T-helper 2 cell treated with Interferon-gamma antibody and Interleukin-4, amounts not matched to agents 5 μg/mL and 100 μg/mL, for 36 hours (primary cell): ENCODE results near the gene RAB4B.
"Not testable (repeated sequence)": the region's sequence is repeated elsewhere in the genome, so short reads cannot be mapped to it uniquely, and the experiment has no call there.

ENCODE experiments used
- DNase-seq: peaks from one replicate; pipeline ENCODE4 v3.0.0; 2021; ENCODE audit warnings: low spot score
- H3K27ac Mint-ChIP-seq: one replicate; pipeline ENCODE4 v1.8.0; 2021; ENCODE audit warnings: mild to moderate bottlenecking, mixed read lengths
- H3K27me3 Mint-ChIP-seq: one replicate; pipeline ENCODE4 v1.8.0; 2021; ENCODE audit warnings: low read depth, mixed read lengths
- H3K36me3 Mint-ChIP-seq: one replicate; pipeline ENCODE4 v1.8.0; 2021; ENCODE audit warnings: low read depth, mixed read lengths
- H3K4me1 Mint-ChIP-seq: one replicate; pipeline ENCODE4 v1.8.0; 2021; ENCODE audit warnings: low read depth, mixed read lengths
- H3K4me3 Mint-ChIP-seq: one replicate; pipeline ENCODE4 v1.8.0; 2022; ENCODE audit warnings: mild to moderate bottlenecking, moderate library complexity, mixed read lengths
- H3K9me3 Mint-ChIP-seq: one replicate; pipeline ENCODE4 v1.8.0; 2021; ENCODE audit warnings: mixed read lengths

Gene RAB4B

DNA sequence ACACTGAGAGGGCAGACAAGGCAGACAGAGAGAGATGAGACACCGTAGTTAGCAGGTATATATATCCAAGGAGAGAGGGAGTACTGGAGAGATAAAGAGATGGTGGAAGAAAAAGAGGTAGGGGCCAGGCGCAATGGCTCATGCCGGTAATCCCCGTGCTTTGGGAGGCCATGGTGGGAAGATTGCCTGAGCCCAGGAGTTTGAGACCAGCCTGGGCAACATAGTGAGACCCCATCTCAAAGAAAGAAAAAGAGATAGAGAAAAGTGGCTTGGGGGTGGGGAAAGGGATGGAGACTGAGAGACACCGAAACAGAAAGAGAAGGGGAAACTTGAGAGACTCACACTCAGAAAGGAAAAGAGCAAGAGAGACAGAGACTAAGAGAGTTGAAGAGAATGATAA lies 2.5 kb downstream of the RAB4B start:
- peaks cover 37% of the 10 kb centered on the region for H3K4me1 Mint-ChIP-seq
- no peak for DNase-seq
- peak overlapping the region; percentile 57 for H3K27ac Mint-ChIP-seq
- no peak overlapping the region for H3K4me3 Mint-ChIP-seq
- no peaks in the 10 kb centered on the region for H3K9me3 Mint-ChIP-seq
- peaks cover 34% of the 10 kb centered on the region for H3K36me3 Mint-ChIP-seq
- no peaks in the 10 kb centered on the region for H3K27me3 Mint-ChIP-seq

DNA sequence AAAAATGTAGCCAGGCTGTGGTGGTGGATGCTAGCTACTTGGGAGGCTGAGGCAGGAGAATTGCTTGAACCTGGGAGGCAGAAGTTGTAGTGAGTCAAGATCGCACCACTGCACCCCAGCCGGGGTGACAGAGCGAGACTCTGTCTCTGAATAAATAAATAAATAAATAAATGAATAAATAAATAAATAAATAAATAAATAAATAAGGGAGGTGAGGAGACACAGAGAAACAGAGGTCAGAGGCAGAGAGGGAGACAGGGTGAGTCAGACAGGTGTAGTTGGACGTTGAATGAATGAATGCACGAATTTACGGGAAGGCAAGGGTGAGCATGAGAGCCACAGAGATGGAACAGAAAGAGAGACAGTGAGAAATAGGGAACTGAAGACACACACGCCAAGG lies 3.1 kb downstream of the RAB4B start:
- H3K9me3 Mint-ChIP-seq: no peaks in the 10 kb centered on the region
- H3K36me3 Mint-ChIP-seq: peaks cover 33% of the 10 kb centered on the region
- H3K27me3 Mint-ChIP-seq: no peaks in the 10 kb centered on the region
- H3K4me3 Mint-ChIP-seq: no peak overlapping the region
- DNase-seq: no peak
- peak overlapping the region; percentile 63 for H3K27ac Mint-ChIP-seq
- peaks cover 35% of the 10 kb centered on the region for H3K4me1 Mint-ChIP-seq

DNA sequence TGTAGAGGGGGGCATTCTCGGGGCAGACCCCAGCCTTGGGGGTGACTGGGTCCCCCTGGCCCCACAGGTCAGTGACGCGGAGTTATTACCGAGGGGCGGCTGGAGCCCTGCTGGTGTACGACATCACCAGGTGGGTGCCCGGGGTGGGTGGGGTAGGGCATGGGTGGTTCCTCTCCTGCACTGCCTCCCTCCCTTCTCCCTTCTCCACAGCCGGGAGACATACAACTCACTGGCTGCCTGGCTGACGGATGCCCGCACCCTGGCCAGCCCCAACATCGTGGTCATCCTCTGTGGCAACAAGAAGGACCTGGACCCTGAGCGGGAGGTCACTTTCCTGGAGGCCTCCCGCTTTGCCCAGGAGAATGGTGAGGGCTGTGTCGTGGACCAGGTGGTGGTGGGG lies 5.7 kb downstream of the RAB4B start:
- Mint-ChIP-seq H3K36me3 (peaks cover 35% of the 10 kb centered on the region), H3K9me3 (no peaks in the 10 kb centered on the region), H3K27me3 (no peaks in the 10 kb centered on the region), H3K4me3 (no peak overlapping the region), H3K4me1 (peaks cover 20% of the 10 kb centered on the region), H3K27ac (no peak overlapping the region)
- DNase-seq: no peak

DNA sequence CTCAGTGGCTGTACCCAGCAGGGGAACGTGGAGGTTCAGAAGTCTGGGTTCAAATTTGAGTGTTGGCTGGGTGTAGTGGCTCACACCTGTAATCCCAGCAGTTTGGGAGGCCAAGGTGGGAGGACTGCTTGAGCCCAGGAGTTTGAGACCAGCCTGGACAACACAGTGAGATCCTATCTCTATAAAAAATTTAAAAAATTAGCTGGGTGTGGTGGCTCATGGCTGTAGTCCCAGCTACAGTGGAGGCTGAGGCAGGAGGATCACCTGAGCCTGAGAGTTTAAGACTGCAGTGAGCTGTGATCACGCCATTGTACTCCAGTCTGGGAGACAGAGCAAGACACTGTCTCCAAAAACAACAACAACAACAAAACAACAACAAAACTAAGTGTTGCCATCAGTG lies 6.1 kb downstream of the RAB4B start:
- H3K36me3 Mint-ChIP-seq: peaks cover 35% of the 10 kb centered on the region

DNA sequence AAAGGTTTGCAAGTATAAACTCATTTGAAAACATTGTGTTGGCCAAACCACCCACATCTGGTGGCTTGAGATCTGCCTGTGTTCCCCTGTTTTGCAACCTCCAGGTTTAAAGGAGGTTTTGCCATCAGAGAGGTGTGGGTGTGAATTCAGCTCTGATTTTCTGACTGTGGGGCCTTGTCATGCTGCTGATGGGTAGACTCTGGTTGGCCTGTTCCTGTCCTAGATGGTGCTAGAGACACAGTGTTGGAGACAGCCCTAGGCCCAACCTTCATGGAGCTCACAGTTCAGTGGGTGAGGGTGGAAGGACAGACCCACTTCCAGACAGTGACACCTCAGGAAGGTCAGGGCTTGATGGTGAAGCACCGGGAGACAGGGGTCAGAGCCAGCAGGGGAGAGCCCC lies 7.5 kb downstream of the RAB4B start:
- Mint-ChIP-seq H3K4me3 (no peak overlapping the region), H3K27ac (peak overlapping the region; percentile 41), H3K4me1 (peaks cover 9% of the 10 kb centered on the region), H3K9me3 (no peaks in the 10 kb centered on the region), H3K27me3 (no peaks in the 10 kb centered on the region), H3K36me3 (peaks cover 35% of the 10 kb centered on the region)
- DNase-seq: no peak

More for the DNA sequence above, 6.1 kb downstream of the RAB4B start:
- H3K9me3 Mint-ChIP-seq, H3K27ac Mint-ChIP-seq, DNase-seq, H3K27me3 Mint-ChIP-seq, H3K4me3 Mint-ChIP-seq: not testable (repeated sequence)
- H3K4me1 Mint-ChIP-seq: peaks cover 16% of the 10 kb centered on the region

DNA sequence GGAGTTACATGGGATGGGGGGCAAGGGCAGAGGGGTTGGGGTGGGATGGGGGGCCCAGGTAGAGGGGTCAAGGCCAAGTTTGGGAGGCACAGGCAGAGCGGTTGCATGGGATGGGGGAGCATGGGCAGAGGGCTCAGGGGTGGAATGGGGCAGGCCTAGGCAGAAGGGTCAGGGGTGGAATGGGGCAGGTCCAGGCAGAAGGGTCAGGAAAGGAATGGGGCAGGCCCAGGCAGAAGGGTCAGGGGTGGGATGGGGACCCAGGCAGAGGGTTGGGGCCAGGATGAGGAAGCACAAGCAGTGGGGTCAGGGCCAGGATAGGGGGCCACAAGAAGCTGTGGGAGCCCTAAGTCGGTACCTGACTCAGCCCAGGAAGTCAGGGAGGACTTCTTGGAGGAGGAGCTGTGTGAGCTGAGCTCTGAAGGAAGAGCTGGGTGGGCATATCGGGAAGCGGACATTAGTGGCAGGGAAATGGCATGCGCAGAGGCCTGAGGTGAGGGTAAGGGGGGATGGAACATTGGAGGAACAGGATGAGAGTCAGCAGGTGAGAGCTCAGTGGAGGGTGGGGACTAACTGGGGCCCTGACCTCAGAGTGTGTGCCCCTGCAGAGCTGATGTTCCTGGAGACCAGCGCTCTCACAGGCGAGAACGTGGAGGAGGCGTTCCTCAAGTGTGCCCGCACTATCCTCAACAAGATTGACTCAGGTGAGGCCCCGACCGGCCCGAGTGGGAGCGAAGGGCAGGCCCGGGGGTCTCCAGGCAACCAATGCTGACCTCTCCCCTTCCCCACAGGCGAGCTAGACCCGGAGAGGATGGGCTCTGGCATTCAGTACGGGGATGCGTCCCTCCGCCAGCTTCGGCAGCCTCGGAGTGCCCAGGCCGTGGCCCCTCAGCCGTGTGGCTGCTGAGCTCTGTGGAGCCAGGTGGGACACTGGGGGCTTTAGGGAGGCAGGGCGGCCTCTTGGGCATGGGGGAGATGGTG lies 8.3 kb downstream of the RAB4B start:
- Mint-ChIP-seq H3K4me3 (no peak overlapping the region), H3K27me3 (no peaks in the 10 kb centered on the region), H3K4me1 (peaks cover 6% of the 10 kb centered on the region), H3K9me3 (no peaks in the 10 kb centered on the region), H3K36me3 (peaks cover 33% of the 10 kb centered on the region), H3K27ac (no peak overlapping the region)
- no peak for DNase-seq

DNA sequence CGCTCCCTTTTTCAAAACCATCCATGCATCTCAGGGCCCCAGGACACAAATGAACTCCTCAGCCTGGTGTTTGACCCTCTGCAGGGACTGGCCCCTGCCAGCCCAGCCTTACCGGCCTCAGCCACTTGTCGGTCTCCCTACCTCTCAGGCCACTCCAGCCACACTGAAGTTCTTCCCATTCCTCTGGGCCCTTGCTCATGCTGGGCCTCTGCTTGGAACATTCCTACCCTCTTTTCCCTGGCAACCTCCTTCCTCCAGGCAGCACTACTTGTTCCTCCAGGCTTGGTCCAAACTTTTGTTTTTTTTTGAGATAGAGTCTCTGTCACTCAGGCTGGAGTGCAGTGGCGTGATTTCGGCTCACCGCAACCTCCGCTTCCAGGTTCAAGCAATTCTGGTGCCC lies 13.3 kb downstream of the RAB4B start:
- H3K9me3 Mint-ChIP-seq: no peaks in the 10 kb centered on the region
- peaks cover 7% of the 10 kb centered on the region for H3K4me1 Mint-ChIP-seq
- no peak overlapping the region for H3K27ac Mint-ChIP-seq
- no peaks in the 10 kb centered on the region for H3K27me3 Mint-ChIP-seq
- no peak for DNase-seq
- H3K36me3 Mint-ChIP-seq: peaks cover 25% of the 10 kb centered on the region
- no peak overlapping the region for H3K4me3 Mint-ChIP-seq

DNA sequence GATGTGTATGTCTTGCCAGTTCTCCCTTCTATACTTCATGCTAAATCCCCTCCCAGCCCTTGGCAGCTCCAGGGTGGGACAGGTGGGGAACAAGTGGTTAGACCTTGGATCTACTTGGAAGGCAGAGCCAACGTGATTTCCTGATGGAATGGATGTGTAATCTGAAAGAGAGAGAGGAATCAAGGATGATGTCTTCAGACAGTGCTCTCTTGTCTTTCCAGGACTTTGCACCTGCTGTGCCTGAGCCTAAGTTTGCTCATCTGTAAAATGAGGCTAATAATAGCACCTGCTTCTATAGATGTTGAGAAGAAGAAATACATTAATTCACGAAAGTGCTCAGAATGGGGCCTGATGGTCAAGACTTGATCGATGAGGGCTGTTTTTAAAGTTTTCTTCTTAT lies 13.9 kb downstream of the RAB4B start:
- peaks cover 23% of the 10 kb centered on the region for H3K36me3 Mint-ChIP-seq
- H3K9me3 Mint-ChIP-seq: no peaks in the 10 kb centered on the region
- DNase-seq: no peak
- no peak overlapping the region for H3K4me3 Mint-ChIP-seq
- no peaks in the 10 kb centered on the region for H3K27me3 Mint-ChIP-seq
- H3K4me1 Mint-ChIP-seq: peaks cover 11% of the 10 kb centered on the region
- H3K27ac Mint-ChIP-seq: peak overlapping the region; percentile 50

DNA sequence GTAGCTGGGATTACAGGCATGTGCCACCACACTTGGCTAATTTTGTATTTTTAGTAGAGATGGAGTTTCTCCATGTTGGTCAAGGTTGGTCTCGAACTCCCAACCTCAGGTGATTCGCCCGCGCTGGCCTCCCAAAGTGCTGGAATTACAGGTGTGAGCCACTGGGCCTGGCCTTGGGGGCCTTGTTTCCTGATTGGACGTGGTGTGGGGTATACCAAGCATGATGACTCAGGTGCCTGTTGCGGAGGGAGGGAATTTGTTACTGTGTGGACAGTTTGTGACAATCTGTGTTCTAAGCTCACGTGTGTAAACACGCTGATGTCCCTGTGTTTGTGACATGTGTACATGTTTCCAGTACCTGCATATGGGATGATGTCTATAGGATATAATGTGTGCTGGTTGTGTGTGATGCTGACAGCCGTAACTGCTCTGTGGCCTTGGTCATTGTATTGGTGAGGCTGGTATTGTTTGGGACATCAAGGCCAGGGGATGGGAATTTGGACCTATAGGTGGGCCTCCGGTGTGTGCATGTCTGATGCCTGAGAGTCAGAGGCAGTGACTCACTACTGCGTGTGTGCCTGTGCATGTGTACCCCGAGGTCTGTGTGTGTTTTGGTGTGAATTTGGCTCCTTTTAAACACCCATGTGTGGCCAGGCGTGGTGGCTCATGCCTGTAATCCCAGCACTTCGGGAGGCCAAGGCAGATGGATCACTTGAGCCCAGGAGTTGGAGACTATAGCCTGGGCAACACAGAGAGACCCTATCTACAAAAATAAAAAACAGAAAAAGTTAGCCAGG lies 19.3 kb downstream of the RAB4B start:
- H3K27me3 Mint-ChIP-seq: no peaks in the 10 kb centered on the region
- H3K9me3 Mint-ChIP-seq: no peaks in the 10 kb centered on the region
- DNase-seq: no peak
- H3K36me3 Mint-ChIP-seq: peaks cover 31% of the 10 kb centered on the region
- peak overlapping the region; percentile 67 for H3K27ac Mint-ChIP-seq
- H3K4me3 Mint-ChIP-seq: peak overlapping the region; percentile 88
- H3K4me1 Mint-ChIP-seq: peaks cover 33% of the 10 kb centered on the region

DNA sequence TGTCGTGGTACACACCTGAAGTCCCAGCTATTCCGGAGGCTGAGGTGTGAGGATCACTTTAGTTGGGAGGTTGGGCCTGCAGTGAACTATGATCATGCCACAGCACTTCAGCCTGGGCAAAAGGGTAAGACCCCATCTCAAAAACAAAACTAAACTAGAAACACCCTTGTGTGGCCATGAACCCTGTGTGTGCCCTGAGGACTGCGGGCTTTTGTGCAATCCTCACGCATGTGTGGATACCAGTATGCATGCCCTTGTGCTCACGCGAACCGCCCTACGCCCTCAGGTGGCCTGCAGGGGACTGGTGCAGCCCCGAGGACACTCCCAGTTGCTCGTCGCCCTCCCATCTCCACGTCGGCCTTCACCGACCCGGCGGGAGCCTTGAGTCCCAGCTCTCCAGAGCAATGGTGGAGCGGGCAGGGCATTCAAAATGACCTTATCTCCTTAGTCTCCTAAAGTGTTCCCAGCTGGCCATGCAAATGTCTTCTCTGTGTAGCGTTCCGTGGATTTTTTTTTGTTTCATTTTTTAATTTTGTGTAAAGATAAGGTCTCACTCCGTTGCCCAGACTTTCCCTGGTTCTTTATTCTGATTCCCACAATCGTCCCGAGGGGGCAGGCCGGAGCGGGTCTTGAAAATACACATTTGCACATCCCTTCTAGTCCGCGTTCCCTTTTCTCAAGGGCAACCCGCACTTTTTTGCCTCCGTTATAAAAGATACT lies 20.1 kb downstream of the RAB4B start:
- Mint-ChIP-seq H3K4me1 (peaks cover 41% of the 10 kb centered on the region), H3K27ac (peak overlapping the region; percentile 96), H3K27me3 (no peaks in the 10 kb centered on the region), H3K9me3 (no peaks in the 10 kb centered on the region), H3K4me3 (peak overlapping the region; percentile 88), H3K36me3 (peaks cover 38% of the 10 kb centered on the region)
- DNase-seq: peak; percentile 62

DNA sequence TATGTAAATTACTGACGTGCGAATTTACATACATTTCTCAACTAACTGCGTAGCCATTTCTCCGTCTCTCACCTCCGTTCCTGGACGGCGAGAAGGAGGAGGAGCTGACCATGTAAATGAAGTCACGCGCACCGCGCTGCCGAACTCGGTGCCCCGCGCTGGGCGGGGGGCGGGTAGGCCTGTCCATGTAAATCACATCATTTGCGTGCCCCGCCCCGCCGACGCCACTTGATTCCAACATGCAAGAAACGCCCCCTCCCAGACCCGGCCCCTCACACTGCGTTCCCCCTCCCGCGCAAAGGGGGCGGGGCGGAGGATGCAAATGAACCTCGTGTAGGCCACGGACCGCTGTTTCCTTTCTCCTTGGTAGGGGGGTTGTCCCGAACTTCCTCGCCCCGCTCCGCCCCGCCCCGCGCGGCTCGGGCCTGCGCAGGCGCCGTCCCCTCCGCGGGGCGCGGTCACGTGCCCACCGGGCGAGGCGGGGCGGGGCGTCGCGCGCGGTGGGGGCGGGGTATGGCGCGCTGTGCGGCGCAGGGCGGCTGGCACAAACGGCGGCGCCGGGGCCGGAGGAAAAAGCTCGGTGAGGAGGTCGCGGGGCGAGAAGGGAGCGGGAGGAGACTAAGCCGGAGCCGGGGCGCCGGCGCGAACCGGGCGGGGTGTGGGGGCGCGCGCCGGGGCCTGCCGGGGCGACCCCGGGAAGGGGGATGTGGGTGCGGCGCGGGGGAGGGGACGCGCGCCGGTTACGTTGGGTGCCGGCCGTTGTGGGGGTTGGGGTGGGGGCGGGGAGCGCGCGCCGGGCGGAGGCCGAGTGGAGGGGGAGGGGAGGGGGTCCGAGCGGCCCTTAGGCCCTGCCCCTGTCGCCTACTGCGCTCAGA lies 20.9 kb downstream of the RAB4B start, which contains the start of gene EGLN2:
Gene EGLN2, plus strand, starts transcription at position 509 of the 875 bp plus-strand sequence. CDS start 1,382 bp downstream, outside the sequence.
- peak within 1 kb of the TSS; percentile 96 for H3K27ac Mint-ChIP-seq
- peaks cover 44% of the 10 kb centered on the region for H3K36me3 Mint-ChIP-seq
- DNase-seq: peak; percentile 100
- H3K4me1 Mint-ChIP-seq: peaks cover 49% of the 10 kb centered on the region
- no peaks in the 10 kb centered on the region for H3K27me3 Mint-ChIP-seq
- no peaks in the 10 kb centered on the region for H3K9me3 Mint-ChIP-seq
- peak within 1 kb of the TSS; percentile 95 for H3K4me3 Mint-ChIP-seq

DNA sequence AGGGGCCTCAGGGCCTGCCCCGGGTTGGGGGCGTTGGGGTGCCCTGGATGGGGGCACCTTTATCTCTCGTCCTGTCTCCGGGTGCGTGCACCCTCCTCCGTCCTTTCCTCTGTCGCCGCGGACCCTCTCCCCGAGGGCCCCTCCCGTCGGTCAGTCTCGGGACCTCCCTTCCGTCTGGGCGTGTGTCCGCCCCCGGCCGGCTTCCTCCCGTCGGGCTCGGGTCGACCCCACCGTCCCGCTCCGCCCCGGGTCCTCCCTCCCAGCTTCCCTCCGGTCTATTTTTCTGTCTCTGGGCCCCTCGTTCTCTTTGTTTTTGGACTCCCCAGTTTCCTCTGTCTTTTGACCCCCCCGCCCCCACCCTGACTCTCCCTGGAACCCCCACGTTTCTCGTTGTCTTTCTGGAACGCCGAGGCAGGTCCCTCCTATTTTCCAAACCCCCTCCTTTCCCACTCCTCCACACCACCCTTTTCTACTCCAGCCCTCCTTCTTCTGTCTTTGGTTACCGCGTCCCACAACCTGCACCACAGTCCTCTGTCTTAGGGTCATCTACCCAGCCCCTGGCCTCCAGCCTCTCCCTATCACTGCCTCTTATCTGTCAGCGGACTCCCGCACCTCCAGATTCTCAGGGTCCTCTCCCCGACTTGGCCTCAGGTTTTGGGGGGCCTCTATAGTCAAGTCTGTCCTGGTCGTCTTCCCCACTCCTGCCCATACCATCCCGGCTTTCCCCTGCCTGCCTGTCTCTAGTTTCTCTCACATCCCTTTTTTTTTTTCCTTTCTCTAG lies 21.7 kb downstream of the RAB4B start:
- Mint-ChIP-seq H3K27me3 (no peaks in the 10 kb centered on the region), H3K4me3 (peak overlapping the region; percentile 95), H3K27ac (peak overlapping the region; percentile 91), H3K9me3 (no peaks in the 10 kb centered on the region), H3K4me1 (peaks cover 57% of the 10 kb centered on the region), H3K36me3 (peaks cover 51% of the 10 kb centered on the region)
- DNase-seq: peak; percentile 34
